Left ventricle myocardium inferior (tissue), 1 donor: ENCODE results near the gene TSGA10IP. TPM values are rescaled to one million over a fixed set of nuclear protein-coding genes. Genes with fewer than 3 reads are reported as not detected.

ENCODE experiments used
- DNase-seq: peaks from one replicate; pipeline ENCODE4 v3.0.0-alpha.2; 2020
- H3K27ac ChIP-seq: fragments of 200-600 bp; replicated peaks from 2 replicates; pipeline ENCODE4 v1.8.0; 2021
- H3K27me3 ChIP-seq: fragments of 200-600 bp; 2 replicates; pipeline ENCODE4 v1.8.0; 2021; ENCODE audit warnings: low read depth
- H3K36me3 ChIP-seq: fragments of 200-600 bp; 2 replicates; pipeline ENCODE4 v1.8.0; 2021
- H3K4me1 ChIP-seq: fragments of 200-600 bp; 2 replicates; pipeline ENCODE4 v1.8.0; 2021
- H3K4me3 ChIP-seq: fragments of 200-600 bp; 2 replicates; pipeline ENCODE4 v1.8.0; 2021; ENCODE audit warnings: mild to moderate bottlenecking, moderate library complexity
- H3K9me3 ChIP-seq: fragments of 200-600 bp; replicated peaks from 2 replicates; pipeline ENCODE4 v1.8.0; 2021
- intact Hi-C: fragments of 100-400 bp; cut with micrococcal nuclease; formaldehyde crosslinking; loops from one replicate; pipeline ENCODE4 v1.11.0; 2022
- total RNA-seq: library from RNA; stranded (reverse); fragmentation: NEBNext Ultra II Directional; extraction: Animal tissue kit (Norgen Biotek cat#: 25700); gene quantifications from one replicate; pipeline ENCODE4 v1.2.1, GENCODE V29; 2021
- TF ChIP-seq, protein P1 (sequence below): fragments of 200-600 bp; IDR thresholded peaks from 2 replicates; pipeline ENCODE4 v1.8.0; 2021; ENCODE audit warnings: antibody characterized with exemption, mild to moderate bottlenecking, borderline replicate concordance
- donor health status: DM: no; HTN: yes; CAD: no; lungs with severe emphysema.

Gene TSGA10IP
- total RNA-seq, 1 donor from 2014 or later = not detected

DNA sequence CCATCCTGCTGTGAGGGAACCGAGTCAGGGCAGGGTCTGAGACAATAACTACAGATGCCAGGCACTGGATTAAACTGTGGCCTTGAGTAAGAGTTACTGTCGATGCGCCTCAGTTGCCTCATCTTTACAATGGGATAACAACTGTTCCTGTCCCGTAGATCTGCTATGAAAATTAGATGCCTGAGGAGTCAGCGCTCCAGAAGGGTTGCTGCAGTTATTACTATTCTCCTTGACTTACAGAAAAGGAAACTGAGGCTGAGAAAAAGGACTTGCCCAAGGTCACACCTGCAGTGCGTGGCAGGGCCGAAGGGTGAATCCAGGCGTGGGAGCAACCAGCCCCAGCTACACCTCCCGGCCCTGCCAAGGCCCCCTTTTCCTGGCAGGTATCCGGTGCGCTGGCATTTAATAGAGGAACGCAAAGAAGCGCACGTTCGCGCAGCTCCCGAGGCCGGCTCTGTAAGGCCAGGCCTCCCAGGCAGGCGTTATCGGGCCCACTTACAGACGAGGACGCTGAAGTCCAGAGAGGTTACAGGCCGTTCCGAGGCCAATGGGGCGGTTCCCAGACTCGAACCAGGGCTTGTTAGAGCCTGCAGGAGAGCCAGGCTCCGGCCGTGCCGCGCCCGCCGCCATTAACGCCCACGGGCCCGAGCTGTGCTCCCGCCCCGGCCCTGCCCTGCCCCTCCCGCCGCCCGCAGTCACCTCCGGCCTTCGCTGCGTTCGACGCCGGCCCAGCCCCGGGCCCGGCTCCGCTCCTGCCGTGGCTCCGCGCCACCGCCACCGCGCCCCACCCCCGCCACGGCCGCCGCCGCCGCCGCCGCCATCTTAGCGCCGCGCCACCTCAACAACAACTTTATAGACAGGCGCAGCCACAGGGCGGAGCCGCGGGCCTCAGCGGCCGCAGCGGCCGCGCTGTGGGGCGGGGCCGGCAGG lies 26.8 kb upstream of the TSGA10IP start, which contains the start of gene C11orf68:
TSS of gene C11orf68 (minus strand) at position 852 of the 930 bp plus-strand sequence. CDS start at position 821, 31 bp downstream.
- no peak for DNase-seq
- no peaks in the 10 kb centered on the region for H3K9me3 ChIP-seq
- H3K27ac ChIP-seq = peak within 1 kb of the TSS; percentile 99
- peaks cover 32% of the 10 kb centered on the region for H3K36me3 ChIP-seq
- TF ChIP-seq, protein P1, sequence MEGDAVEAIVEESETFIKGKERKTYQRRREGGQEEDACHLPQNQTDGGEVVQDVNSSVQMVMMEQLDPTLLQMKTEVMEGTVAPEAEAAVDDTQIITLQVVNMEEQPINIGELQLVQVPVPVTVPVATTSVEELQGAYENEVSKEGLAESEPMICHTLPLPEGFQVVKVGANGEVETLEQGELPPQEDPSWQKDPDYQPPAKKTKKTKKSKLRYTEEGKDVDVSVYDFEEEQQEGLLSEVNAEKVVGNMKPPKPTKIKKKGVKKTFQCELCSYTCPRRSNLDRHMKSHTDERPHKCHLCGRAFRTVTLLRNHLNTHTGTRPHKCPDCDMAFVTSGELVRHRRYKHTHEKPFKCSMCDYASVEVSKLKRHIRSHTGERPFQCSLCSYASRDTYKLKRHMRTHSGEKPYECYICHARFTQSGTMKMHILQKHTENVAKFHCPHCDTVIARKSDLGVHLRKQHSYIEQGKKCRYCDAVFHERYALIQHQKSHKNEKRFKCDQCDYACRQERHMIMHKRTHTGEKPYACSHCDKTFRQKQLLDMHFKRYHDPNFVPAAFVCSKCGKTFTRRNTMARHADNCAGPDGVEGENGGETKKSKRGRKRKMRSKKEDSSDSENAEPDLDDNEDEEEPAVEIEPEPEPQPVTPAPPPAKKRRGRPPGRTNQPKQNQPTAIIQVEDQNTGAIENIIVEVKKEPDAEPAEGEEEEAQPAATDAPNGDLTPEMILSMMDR = no peak
- H3K4me3 ChIP-seq = peak within 1 kb of the TSS; percentile 100
- intact Hi-C loops = no loop called here
- no peaks in the 10 kb centered on the region for H3K27me3 ChIP-seq
- peaks cover 63% of the 10 kb centered on the region for H3K4me1 ChIP-seq

DNA sequence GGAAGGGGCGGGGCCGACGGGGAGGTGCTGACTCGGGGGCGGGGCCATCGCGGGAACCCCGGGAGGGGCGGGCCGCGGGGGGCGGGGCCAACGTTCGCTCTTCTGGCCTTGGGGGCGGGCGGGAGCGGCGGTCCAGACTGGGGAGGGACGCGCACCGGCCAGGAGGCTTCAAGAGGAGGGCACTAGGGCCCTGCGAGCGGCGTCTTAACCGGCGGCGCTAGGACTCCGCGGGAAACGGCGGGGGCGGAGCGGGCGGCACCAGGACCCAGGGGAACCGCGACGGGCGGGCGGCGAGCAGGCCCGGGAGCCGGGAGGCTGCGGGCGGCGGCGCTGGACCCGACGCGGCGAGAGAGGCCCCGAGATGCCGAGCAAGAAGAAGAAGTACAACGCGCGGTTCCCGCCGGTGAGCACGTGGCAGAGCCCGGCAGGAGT lies 26.1 kb upstream of the TSGA10IP start, which contains the start of gene DRAP1:
TSS of gene DRAP1 (plus strand) at position 286 of the 432 bp plus-strand sequence. CDS start at position 362, 76 bp downstream.
- intact Hi-C loops = no loop called here
- H3K4me1 ChIP-seq = peaks cover 63% of the 10 kb centered on the region

DNA sequence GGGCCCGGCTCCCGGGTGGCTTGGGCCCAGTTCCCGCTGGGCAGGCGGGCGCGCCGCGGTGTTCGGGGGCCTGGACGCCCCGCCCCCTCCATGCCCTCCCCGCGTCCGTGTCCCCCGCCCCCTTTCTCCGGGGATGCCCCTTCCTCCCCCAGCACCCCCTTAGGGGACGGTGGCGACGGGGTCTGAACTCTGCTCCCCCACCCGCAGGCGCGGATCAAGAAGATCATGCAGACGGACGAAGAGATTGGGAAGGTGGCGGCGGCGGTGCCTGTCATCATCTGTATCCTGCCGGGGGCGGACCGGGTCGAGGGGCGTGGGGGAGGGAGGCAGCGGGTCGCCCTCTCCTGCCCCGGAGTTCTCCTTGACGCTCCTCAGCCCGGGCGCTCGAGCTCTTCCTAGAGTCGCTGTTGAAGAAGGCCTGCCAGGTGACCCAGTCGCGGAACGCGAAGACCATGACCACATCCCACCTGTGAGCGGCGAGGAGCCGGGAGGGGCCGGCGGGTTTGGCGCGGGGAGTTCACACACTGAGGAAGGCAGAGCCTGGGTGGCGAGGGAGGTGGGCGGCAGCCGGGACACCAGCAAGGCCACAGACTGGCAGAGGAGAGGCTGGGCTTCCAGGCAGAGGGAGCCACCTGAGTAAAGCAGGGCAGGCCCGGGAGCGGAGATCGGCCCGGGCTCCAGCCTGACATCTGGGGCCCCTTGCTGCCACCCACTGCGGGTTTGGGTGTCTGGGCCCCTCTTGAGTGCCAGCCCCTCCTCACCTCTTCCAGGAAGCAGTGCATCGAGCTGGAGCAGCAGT lies 25.5 kb upstream of the TSGA10IP start:
- TF ChIP-seq, protein P1 = no peak
- Histone ChIP-seq H3K27ac (peak overlapping the region; percentile 88), H3K36me3 (peaks cover 32% of the 10 kb centered on the region), H3K4me3 (peak overlapping the region; percentile 100), H3K27me3 (no peaks in the 10 kb centered on the region), H3K9me3 (no peaks in the 10 kb centered on the region), H3K4me1 (peaks cover 59% of the 10 kb centered on the region)
- intact Hi-C loops = no loop called here
- no peak for DNase-seq

More for the DNA sequence above, 26.1 kb upstream of the TSGA10IP start, which contains the start of gene DRAP1:
- H3K9me3 ChIP-seq = no peaks in the 10 kb centered on the region
- H3K36me3 ChIP-seq = peaks cover 32% of the 10 kb centered on the region
- peak; percentile 99 for DNase-seq
- H3K4me3 ChIP-seq = peak within 1 kb of the TSS; percentile 100
- TF ChIP-seq, protein P1 = no peak
- H3K27ac ChIP-seq = peak within 1 kb of the TSS; percentile 99
- H3K27me3 ChIP-seq = no peaks in the 10 kb centered on the region

DNA sequence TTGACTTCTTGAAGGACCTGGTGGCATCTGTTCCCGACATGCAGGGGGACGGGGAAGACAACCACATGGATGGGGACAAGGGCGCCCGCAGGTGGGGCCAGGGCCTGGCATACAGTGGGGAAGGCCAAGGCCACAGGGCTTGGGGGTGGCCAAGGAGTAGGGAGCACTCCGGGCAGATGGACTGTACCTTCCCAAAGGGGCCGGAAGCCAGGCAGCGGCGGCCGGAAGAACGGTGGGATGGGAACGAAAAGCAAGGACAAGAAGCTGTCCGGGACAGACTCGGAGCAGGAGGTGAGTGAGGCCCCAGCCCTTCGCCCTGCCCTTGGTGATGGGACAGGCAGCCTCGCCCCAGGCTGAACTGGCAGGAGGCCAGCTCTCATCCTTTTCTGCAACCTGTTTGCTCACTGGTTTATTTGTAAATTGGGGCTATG lies 24.9 kb upstream of the TSGA10IP start:
- peak; percentile 24 for DNase-seq
- Histone ChIP-seq H3K27me3 (no peaks in the 10 kb centered on the region), H3K4me3 (peak overlapping the region; percentile 100), H3K27ac (peak overlapping the region; percentile 88), H3K9me3 (no peaks in the 10 kb centered on the region), H3K36me3 (peaks cover 32% of the 10 kb centered on the region), H3K4me1 (peaks cover 53% of the 10 kb centered on the region)
- TF ChIP-seq, protein P1 = no peak
- intact Hi-C loops = no loop called here

DNA sequence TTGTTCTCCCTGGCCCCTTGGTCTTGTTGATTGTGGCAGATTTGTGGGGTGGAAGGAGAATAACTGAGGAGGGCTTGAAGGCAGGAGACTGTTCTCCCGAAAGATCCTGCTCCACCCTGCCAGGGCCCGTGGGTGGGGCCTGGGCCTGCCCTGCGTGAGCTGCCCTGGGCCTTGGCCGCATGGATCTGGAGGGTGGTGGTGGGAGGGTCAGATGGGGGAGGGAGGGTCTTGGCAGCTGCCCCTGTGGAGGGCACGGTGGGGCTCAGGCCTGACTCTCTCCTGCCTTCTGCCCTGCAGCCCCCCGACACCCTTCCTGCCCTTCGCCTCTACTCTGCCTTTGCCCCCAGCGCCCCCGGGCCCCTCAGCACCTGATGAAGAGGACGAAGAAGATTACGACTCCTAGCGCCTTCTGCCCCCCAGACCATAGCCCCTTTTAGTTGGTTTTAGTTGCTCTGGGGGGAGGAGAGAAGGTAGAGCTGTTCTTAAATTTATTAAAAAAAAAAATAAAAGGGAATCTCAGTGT lies 24.2 kb upstream of the TSGA10IP start:
- no peak overlapping the region for H3K27ac ChIP-seq
- H3K9me3 ChIP-seq = no peaks in the 10 kb centered on the region
- no peaks in the 10 kb centered on the region for H3K27me3 ChIP-seq
- intact Hi-C loops = no loop called here
- no peak for DNase-seq
- H3K36me3 ChIP-seq = peaks cover 32% of the 10 kb centered on the region
- H3K4me3 ChIP-seq = peak overlapping the region; percentile 100
- H3K4me1 ChIP-seq = peaks cover 46% of the 10 kb centered on the region
- TF ChIP-seq, protein P1 = no peak
